ENCODE measurements around the gene KCNA5.

The KCNA5 gene

DNA sequence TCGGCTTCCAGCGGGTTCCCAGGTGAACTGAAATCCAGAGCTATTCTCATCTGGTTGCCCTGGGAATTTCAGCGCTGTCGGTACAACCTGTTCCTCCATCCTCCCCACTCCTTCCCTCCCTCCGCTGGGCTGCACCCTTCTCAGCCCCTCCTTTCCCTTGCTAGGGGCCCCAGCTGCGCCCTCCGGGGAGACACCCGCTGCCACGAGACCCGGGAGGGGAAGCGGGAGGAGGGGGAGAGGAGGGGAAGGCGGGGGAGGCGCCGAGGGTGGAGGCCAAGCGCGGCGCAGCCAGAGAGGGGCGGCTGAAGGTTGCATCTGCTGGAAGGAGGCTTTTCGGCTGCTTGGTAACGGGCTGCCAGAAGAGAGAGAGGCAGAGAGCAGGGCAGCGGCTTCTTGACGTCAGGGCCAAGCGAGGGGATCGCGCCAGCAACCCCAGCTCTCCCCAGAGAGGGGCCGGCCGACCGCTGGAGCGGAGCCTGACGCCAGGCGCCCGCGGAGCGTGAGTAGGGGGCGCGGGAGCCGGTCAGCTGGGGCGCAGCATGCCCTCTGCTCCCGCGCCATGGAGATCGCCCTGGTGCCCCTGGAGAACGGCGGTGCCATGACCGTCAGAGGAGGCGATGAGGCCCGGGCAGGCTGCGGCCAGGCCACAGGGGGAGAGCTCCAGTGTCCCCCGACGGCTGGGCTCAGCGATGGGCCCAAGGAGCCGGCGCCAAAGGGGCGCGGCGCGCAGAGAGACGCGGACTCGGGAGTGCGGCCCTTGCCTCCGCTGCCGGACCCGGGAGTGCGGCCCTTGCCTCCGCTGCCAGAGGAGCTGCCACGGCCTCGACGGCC is at the start of gene KCNA5:
Gene KCNA5 (plus strand): TSS at position 291 of the 831 bp plus-strand sequence. CDS start 269 bp downstream, at position 560.
- peaks cover 8% of the 10 kb centered on the region for H3K9me3 Mint-ChIP-seq
- H3K27ac Mint-ChIP-seq = peak within 1 kb of the TSS in 2 of 3 experiments; percentile 42 to 74
- H3K27me3 Mint-ChIP-seq (ENCODE audit: low read depth) = peaks cover 63% of the 10 kb centered on the region
- peak within 1 kb of the TSS; percentile 42 to 50 (median 49) for H3K4me3 Mint-ChIP-seq
- H3K4me1 Mint-ChIP-seq = peaks cover 51% of the 10 kb centered on the region
- TF ChIP-seq, protein P1, sequence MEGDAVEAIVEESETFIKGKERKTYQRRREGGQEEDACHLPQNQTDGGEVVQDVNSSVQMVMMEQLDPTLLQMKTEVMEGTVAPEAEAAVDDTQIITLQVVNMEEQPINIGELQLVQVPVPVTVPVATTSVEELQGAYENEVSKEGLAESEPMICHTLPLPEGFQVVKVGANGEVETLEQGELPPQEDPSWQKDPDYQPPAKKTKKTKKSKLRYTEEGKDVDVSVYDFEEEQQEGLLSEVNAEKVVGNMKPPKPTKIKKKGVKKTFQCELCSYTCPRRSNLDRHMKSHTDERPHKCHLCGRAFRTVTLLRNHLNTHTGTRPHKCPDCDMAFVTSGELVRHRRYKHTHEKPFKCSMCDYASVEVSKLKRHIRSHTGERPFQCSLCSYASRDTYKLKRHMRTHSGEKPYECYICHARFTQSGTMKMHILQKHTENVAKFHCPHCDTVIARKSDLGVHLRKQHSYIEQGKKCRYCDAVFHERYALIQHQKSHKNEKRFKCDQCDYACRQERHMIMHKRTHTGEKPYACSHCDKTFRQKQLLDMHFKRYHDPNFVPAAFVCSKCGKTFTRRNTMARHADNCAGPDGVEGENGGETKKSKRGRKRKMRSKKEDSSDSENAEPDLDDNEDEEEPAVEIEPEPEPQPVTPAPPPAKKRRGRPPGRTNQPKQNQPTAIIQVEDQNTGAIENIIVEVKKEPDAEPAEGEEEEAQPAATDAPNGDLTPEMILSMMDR (IDR thresholded peaks at IDR 0.05; ENCODE audit: unreplicated experiment in 3 of 3) = no peak
- H3K36me3 Mint-ChIP-seq (ENCODE audit: low read depth) = peaks cover 4% of the 10 kb centered on the region

DNA sequence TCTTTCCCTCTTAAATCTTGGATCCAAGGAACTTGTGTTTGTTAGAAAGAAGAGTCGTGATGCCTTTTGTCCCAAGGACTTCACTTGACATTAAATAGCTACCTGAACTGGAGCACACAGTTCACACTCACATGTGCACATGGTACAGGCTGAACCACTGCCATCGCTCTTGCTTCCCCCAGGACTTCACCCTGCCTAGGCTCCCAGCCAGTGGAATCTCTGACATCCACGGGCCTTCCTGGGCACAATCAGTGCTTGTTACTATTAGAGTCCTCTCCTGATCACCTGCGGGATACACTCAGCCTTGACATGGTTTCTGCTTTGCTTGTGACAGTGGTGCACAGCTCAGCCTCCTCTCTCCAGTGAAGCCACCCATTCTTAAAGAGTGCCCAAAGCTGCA is 49.1 kb upstream of the KCNA5 start:
- TF ChIP-seq, protein P1 (IDR thresholded peaks at IDR 0.05; ENCODE audit: unreplicated experiment in 3 of 3) = no peak
- Mint-ChIP-seq H3K4me3 (no peak overlapping the region), H3K36me3 (ENCODE audit: low read depth) (no peaks in the 10 kb centered on the region), H3K4me1 (no peaks in the 10 kb centered on the region), H3K27ac (no peak overlapping the region), H3K27me3 (ENCODE audit: low read depth) (peaks cover 61% of the 10 kb centered on the region), H3K9me3 (no peaks in the 10 kb centered on the region)

GRCh38 chr12:4996714-4997113 is 47.0 kb upstream of the KCNA5 start:
- no peak overlapping the region for H3K27ac Mint-ChIP-seq
- no peak overlapping the region for H3K4me3 Mint-ChIP-seq
- no peaks in the 10 kb centered on the region for H3K9me3 Mint-ChIP-seq
- H3K27me3 Mint-ChIP-seq (ENCODE audit: low read depth) = peaks cover 60% of the 10 kb centered on the region
- no peaks in the 10 kb centered on the region for H3K4me1 Mint-ChIP-seq
- TF ChIP-seq, protein P1 (IDR thresholded peaks at IDR 0.05; ENCODE audit: unreplicated experiment in 3 of 3) = no peak
- H3K36me3 Mint-ChIP-seq (ENCODE audit: low read depth) = no peaks in the 10 kb centered on the region

DNA sequence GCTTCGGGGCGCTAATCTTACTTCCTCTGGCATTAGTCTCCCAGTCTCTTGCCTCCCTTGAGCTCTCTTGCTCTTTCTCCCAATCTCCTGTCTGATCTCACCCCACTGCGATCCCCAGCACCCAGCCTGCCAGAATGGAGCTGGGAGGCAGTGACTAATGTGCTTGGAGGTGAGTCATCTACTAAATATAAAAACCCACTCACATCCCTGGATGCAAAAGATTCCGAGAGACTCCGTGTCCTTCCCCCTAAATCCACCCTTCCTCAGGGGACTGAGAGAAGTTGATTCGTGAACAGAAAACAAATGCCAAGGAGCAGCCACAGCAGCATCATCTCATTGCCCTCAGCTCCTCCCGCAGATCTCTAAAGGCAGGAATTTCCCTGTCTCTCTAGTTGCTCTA is 45.7 kb upstream of the KCNA5 start:
- Mint-ChIP-seq H3K27ac (no peak overlapping the region), H3K4me1 (no peaks in the 10 kb centered on the region), H3K9me3 (no peaks in the 10 kb centered on the region), H3K4me3 (no peak overlapping the region), H3K27me3 (ENCODE audit: low read depth) (peaks cover 65% of the 10 kb centered on the region), H3K36me3 (ENCODE audit: low read depth) (no peaks in the 10 kb centered on the region)
- TF ChIP-seq, protein P1 (IDR thresholded peaks at IDR 0.05; ENCODE audit: unreplicated experiment in 3 of 3) = no peak

DNA sequence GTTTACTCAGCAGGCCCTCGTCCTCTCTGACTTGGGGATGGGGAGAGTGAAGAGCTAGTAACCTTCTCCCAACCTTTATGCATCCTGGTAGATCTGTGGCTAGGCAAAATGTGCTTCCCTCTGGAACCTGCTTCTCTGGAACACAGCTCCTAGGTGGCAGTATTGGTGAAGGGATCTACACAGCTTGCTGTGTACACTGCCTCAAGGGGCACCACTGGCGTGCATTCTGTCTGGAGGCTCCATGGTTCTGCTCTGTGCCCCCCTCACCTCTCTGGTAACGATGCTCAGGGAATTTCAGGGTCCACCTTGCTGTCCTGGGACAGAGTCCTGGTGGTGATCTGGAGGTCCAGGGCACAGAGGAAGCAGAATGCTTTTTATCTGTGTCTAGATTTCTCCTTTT is 43.5 kb upstream of the KCNA5 start:
- Mint-ChIP-seq H3K4me1 (no peaks in the 10 kb centered on the region), H3K27me3 (ENCODE audit: low read depth) (peaks cover 53% of the 10 kb centered on the region), H3K9me3 (no peaks in the 10 kb centered on the region), H3K36me3 (ENCODE audit: low read depth) (no peaks in the 10 kb centered on the region), H3K4me3 (no peak overlapping the region), H3K27ac (no peak overlapping the region)
- TF ChIP-seq, protein P1 (IDR thresholded peaks at IDR 0.05; ENCODE audit: unreplicated experiment in 3 of 3) = no peak
